ENCODE data around the gene FBXL13. TPM values are rescaled to one million over a fixed set of nuclear protein-coding genes. Genes with fewer than 3 reads are reported as not detected.

FBXL13 gene
- total and polyA plus RNA-seq, 2 experiments from 2014 or later = 1.2 to 2.5 TPM

DNA sequence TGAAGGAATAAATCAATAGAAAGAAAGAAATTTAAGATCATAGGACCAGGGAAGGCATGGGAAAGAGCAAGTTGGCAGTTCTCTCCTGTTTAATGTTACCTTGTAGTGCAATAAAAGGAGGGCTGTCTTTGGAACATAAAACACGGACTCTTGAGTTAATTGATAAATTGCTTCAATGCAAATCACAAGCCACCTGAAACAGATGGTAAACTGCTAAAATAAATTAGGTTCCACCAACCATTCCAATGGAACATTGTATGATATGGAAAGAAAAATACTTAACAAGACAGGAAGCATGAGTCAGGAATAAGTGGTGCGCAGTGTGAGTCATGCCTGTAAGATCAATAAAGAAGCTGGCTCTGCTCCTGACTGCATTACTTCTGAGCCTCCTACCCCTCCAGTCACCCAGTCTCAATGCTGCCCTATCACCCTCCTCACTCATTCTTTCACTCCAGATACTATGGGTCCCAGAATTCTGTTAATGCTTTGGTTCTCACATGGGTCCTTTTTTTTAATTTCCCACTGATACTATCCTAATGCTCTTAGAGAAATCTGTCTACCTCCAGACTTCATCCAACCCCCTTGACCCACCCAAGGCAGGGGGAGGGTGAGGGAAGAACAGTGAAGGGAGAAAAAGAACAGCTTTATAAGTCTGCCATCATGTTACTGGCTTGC lies 82.9 kb downstream of the FBXL13 start:
- TF ChIP-seq ZNF114 (CRISPR knock-in tag; IDR thresholded peaks at IDR 0.05) (no peak), STAT1 (IDR thresholded peaks at IDR 0.05; ENCODE audit: unreplicated experiment) (no peak), POLR2AphosphoS5 (IDR thresholded peaks at IDR 0.05; ENCODE audit: low read depth) (no peak)
- TF ChIP-seq, protein P1, sequence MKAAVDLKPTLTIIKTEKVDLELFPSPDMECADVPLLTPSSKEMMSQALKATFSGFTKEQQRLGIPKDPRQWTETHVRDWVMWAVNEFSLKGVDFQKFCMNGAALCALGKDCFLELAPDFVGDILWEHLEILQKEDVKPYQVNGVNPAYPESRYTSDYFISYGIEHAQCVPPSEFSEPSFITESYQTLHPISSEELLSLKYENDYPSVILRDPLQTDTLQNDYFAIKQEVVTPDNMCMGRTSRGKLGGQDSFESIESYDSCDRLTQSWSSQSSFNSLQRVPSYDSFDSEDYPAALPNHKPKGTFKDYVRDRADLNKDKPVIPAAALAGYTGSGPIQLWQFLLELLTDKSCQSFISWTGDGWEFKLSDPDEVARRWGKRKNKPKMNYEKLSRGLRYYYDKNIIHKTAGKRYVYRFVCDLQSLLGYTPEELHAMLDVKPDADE (IDR thresholded peaks at IDR 0.05) = no peak
- TF ChIP-seq, protein P2, sequence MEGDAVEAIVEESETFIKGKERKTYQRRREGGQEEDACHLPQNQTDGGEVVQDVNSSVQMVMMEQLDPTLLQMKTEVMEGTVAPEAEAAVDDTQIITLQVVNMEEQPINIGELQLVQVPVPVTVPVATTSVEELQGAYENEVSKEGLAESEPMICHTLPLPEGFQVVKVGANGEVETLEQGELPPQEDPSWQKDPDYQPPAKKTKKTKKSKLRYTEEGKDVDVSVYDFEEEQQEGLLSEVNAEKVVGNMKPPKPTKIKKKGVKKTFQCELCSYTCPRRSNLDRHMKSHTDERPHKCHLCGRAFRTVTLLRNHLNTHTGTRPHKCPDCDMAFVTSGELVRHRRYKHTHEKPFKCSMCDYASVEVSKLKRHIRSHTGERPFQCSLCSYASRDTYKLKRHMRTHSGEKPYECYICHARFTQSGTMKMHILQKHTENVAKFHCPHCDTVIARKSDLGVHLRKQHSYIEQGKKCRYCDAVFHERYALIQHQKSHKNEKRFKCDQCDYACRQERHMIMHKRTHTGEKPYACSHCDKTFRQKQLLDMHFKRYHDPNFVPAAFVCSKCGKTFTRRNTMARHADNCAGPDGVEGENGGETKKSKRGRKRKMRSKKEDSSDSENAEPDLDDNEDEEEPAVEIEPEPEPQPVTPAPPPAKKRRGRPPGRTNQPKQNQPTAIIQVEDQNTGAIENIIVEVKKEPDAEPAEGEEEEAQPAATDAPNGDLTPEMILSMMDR (conservative IDR thresholded peaks at IDR 0.05; ENCODE audit: low read depth in 2 of 2) = no peak
- TF ChIP-seq, protein P3, sequence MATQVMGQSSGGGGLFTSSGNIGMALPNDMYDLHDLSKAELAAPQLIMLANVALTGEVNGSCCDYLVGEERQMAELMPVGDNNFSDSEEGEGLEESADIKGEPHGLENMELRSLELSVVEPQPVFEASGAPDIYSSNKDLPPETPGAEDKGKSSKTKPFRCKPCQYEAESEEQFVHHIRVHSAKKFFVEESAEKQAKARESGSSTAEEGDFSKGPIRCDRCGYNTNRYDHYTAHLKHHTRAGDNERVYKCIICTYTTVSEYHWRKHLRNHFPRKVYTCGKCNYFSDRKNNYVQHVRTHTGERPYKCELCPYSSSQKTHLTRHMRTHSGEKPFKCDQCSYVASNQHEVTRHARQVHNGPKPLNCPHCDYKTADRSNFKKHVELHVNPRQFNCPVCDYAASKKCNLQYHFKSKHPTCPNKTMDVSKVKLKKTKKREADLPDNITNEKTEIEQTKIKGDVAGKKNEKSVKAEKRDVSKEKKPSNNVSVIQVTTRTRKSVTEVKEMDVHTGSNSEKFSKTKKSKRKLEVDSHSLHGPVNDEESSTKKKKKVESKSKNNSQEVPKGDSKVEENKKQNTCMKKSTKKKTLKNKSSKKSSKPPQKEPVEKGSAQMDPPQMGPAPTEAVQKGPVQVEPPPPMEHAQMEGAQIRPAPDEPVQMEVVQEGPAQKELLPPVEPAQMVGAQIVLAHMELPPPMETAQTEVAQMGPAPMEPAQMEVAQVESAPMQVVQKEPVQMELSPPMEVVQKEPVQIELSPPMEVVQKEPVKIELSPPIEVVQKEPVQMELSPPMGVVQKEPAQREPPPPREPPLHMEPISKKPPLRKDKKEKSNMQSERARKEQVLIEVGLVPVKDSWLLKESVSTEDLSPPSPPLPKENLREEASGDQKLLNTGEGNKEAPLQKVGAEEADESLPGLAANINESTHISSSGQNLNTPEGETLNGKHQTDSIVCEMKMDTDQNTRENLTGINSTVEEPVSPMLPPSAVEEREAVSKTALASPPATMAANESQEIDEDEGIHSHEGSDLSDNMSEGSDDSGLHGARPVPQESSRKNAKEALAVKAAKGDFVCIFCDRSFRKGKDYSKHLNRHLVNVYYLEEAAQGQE (IDR thresholded peaks at IDR 0.05; ENCODE audit: unreplicated experiment) = no peak
- H3K4me2 ChIP-seq = no peak overlapping the region
- no peaks in the 10 kb centered on the region for H3K79me2 ChIP-seq (replicated peaks; ENCODE audit: insufficient read depth)
- Mint-ChIP-seq H3K4me1 (no peaks in the 10 kb centered on the region), H3K4me3 (no peak overlapping the region), H3K36me3 (ENCODE audit: low read depth) (no peaks in the 10 kb centered on the region), H3K27ac (no peak overlapping the region), H3K9me3 (no peaks in the 10 kb centered on the region; the same call in 2 of the 3 replicates), H3K27me3 (ENCODE audit: insufficient read depth, low read depth, poor library complexity) (peaks cover 3% of the 10 kb centered on the region)
- ATAC-seq = no peak
- no peak overlapping the region for H3K4me3 ChIP-seq
- H3K4me1 ChIP-seq (ENCODE audit: insufficient read depth) = no peaks in the 10 kb centered on the region
- H4K20me1 ChIP-seq (replicated peaks; ENCODE audit: insufficient read depth) = no peaks in the 10 kb centered on the region
- DNase-seq (ENCODE audit: low spot score) = no peak
- 0 out of 2 replicates have a peak, but pooled peaks cover 7% of the 10 kb centered on the region for H3K9me2 ChIP-seq (ENCODE audit: insufficient read depth)
- H3K27ac ChIP-seq (ENCODE audit: low read depth) = no peak overlapping the region
- no peaks in the 10 kb centered on the region for H3F3A ChIP-seq (replicated peaks; ENCODE audit: low read depth)
- H2AFZ ChIP-seq = no peak overlapping the region
- H3K27me3 ChIP-seq (ENCODE audit: insufficient read depth) = no peaks in the 10 kb centered on the region
- H3K36me3 ChIP-seq (ENCODE audit: insufficient read depth) = no peaks in the 10 kb centered on the region

DNA sequence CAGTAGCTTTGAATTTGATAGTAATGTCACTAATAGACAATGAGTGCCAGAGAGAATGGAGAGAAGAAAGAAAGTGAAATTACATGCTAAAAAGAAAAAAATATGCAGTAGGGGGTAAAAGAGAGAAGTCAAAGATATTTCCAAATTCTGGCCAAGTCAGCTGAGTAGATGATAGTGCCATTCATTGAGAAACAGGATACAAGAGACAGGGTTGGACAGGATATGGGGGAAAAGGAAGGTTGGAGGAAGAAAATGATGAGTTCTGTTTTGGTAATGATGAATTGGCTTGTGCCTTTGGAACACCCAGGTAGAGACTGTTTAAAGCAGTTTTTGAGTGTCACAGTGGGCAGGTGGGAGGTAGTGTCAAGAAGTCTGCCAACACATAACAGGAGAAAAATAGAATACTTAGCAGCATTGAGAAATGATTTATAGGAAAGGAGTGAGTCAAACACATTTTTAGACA lies 83.5 kb downstream of the FBXL13 start:
- Histone ChIP-seq H3K4me1 (ENCODE audit: insufficient read depth) (no peaks in the 10 kb centered on the region), H4K20me1 (replicated peaks; ENCODE audit: insufficient read depth) (no peaks in the 10 kb centered on the region), H2AFZ (no peak overlapping the region), H3K9me2 (ENCODE audit: insufficient read depth) (0 out of 2 replicates have a peak, but pooled peaks cover 7% of the 10 kb centered on the region), H3K4me3 (no peak overlapping the region), H3F3A (replicated peaks; ENCODE audit: low read depth) (no peaks in the 10 kb centered on the region), H3K27ac (ENCODE audit: low read depth) (no peak overlapping the region), H3K4me2 (no peak overlapping the region), H3K27me3 (ENCODE audit: insufficient read depth) (no peaks in the 10 kb centered on the region), H3K36me3 (ENCODE audit: insufficient read depth) (no peaks in the 10 kb centered on the region), H3K79me2 (replicated peaks; ENCODE audit: insufficient read depth) (no peaks in the 10 kb centered on the region)
- peaks cover 3% of the 10 kb centered on the region for H3K27me3 Mint-ChIP-seq (ENCODE audit: insufficient read depth, low read depth, poor library complexity)
- TF ChIP-seq ZNF114 (CRISPR knock-in tag; IDR thresholded peaks at IDR 0.05) (no peak), STAT1 (IDR thresholded peaks at IDR 0.05; ENCODE audit: unreplicated experiment) (no peak), POLR2AphosphoS5 (IDR thresholded peaks at IDR 0.05; ENCODE audit: low read depth) (no peak), EZH2phosphoT487 (IDR thresholded peaks at IDR 0.05; ENCODE audit: unreplicated experiment) (no peak), ZNF331 (CRISPR knock-in tag; IDR thresholded peaks at IDR 0.05; ENCODE audit: low read depth) (no peak), NANOG (IDR thresholded peaks at IDR 0.05; ENCODE audit: borderline replicate concordance) (no peak)
- TF ChIP-seq, protein P2 (conservative IDR thresholded peaks at IDR 0.05; ENCODE audit: low read depth in 2 of 2) = no peak
- TF ChIP-seq, protein P3 (IDR thresholded peaks at IDR 0.05; ENCODE audit: unreplicated experiment) = no peak
- no peak for ATAC-seq
- no peak overlapping the region for H3K27ac Mint-ChIP-seq
- no peaks in the 10 kb centered on the region for H3K4me1 Mint-ChIP-seq
- no peaks in the 10 kb centered on the region for H3K36me3 Mint-ChIP-seq (ENCODE audit: low read depth)
- no peaks in the 10 kb centered on the region; the same call in 2 of the 3 replicates for H3K9me3 Mint-ChIP-seq
- no peak overlapping the region for H3K4me3 Mint-ChIP-seq
- no peak for DNase-seq (ENCODE audit: low spot score)

All from GM23338 (cell line).